ENCODE results near the gene NUP210L. TPM values are rescaled to one million over a fixed set of nuclear protein-coding genes. Genes with fewer than 3 reads are reported as not detected.
"Not testable (repeated sequence)": the region's sequence is repeated elsewhere in the genome, so short reads cannot be mapped to it uniquely, and the experiment has no call there.

Gene NUP210L
- total and polyA plus RNA-seq, 5 donors from 2014 or later, result 0.02 to 0.17 (median 0.10) TPM; not detected in 2

DNA sequence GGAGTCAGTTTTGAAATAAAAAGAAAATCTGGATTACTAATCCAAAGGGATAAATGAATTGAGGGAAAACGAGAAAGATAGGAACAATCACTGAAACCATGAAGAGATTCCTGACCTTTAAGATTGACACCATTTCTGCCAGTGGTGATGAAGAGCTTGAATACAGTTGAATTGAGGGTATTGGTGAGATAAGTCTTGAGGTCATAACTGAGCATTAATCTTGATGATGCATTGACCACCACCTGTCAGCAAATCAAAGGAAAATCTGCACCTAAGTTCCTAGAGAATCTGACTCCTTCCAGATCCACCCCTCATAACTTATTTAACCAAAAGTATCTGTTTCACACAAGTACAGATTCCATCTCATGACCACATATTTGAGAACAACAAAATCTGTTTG is 142.7 kb downstream of the NUP210L start:
- DNase-seq, result no peak
- no peaks in the 10 kb centered on the region for H3K27me3 ChIP-seq (ENCODE audit: control insufficient read depth, insufficient read depth, low read length)
- H3K27ac ChIP-seq (ENCODE audit: insufficient read depth, low read length, poor library complexity, severe bottlenecking), result no peak overlapping the region
- peaks cover 10% of the 10 kb centered on the region for H3K27me3 Mint-ChIP-seq
- no peak for ATAC-seq (ENCODE audit: low read depth in 2 of 2)
- H3K4me1 ChIP-seq (ENCODE audit: control insufficient read depth, insufficient read depth, low read length, poor library complexity, severe bottlenecking), result no peaks in the 10 kb centered on the region
- peaks cover 0 to 4% (median 0%) of the 10 kb centered on the region in 4 donors for H3K4me1 Mint-ChIP-seq
- peaks cover 0 to 1% (median 0%) of the 10 kb centered on the region in 7 donors for H3K9me3 Mint-ChIP-seq
- no peak overlapping the region for H3K27ac Mint-ChIP-seq
- no peak overlapping the region for H3K4me3 ChIP-seq (ENCODE audit: low read depth, low read length)
- no peaks in the 10 kb centered on the region for H3K9me3 ChIP-seq (ENCODE audit: control insufficient read depth in 2 of 2, low read length in 2 of 2)
- H3K36me3 ChIP-seq (ENCODE audit: control insufficient read depth, insufficient read depth, low read length), result no peaks in the 10 kb centered on the region
- H3K36me3 Mint-ChIP-seq, result no peaks in the 10 kb centered on the region
- H3K4me3 Mint-ChIP-seq, result no peak overlapping the region

DNA sequence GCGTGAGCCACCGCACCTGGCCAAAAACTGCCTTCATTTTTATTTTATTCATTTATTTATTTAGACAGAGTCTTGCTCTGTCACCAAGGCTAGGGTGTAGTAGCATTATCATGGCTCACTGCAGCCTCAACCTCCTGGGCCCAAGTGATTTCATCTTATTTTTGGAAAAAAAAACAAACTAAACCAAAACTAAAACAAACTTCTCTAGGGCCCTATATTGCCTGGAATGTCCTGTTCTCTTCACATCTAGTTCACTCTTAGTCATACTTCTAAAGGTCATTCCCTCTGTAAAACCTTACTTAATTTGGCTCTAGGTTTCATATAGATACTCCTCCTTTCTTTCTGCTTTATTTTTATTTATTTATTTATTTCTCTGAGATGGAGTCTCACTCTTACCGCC is 148.7 kb downstream of the NUP210L start:
- H3K9me3 ChIP-seq (ENCODE audit: control insufficient read depth in 2 of 2, low read length in 2 of 2), result no peaks in the 10 kb centered on the region
- Mint-ChIP-seq H3K4me3 (no peak overlapping the region), H3K36me3 (no peaks in the 10 kb centered on the region), H3K9me3 (no peaks in the 10 kb centered on the region), H3K27me3 (peaks cover 5% of the 10 kb centered on the region), H3K4me1 (no peaks in the 10 kb centered on the region), H3K27ac (no peak overlapping the region)
- ATAC-seq (ENCODE audit: low read depth in 2 of 2) (no peak), DNase-seq (no peak)
- no peak overlapping the region for H3K4me3 ChIP-seq (ENCODE audit: low read depth, low read length)
- H3K4me1 ChIP-seq (ENCODE audit: control insufficient read depth, insufficient read depth, low read length, poor library complexity, severe bottlenecking), result no peaks in the 10 kb centered on the region
- no peaks in the 10 kb centered on the region for H3K27me3 ChIP-seq (ENCODE audit: control insufficient read depth, insufficient read depth, low read length)
- no peak overlapping the region for H3K27ac ChIP-seq (ENCODE audit: insufficient read depth, low read length, poor library complexity, severe bottlenecking)
- no peaks in the 10 kb centered on the region for H3K36me3 ChIP-seq (ENCODE audit: control insufficient read depth, insufficient read depth, low read length)

DNA sequence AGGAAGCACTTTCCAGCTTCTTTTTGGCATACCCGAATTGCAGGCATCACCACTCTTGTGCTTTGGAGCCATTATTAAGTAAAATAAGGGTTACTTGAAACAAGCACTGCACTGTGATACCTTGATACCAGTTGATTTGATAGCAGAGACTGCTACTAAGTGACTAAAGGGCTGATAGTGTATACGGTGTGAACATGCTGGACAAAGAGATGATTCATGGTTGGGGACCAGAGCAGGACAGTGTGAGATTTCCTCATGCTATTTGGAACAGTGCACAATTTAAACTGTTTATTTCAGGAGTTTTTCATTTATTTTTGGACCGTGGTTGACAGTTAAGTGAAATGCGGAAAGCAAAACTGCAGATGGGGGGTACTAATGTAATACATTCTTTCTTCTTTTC is 154.5 kb downstream of the NUP210L start:
- peaks cover under 1 to 4% (median 3%) of the 10 kb centered on the region in 4 donors for H3K4me1 Mint-ChIP-seq
- no peak for ATAC-seq (ENCODE audit: low read depth in 2 of 2)

GRCh38 chr1:153996882-153997281 is 158.0 kb downstream of the NUP210L start:
- not testable (repeated sequence) for H3K4me3 ChIP-seq (ENCODE audit: low read depth, low read length); H3K9me3 ChIP-seq (ENCODE audit: control insufficient read depth in 2 of 2, low read length in 2 of 2); H3K27me3 Mint-ChIP-seq; H3K27ac ChIP-seq (ENCODE audit: insufficient read depth, low read length, poor library complexity, severe bottlenecking); H3K27ac Mint-ChIP-seq; H3K9me3 Mint-ChIP-seq; DNase-seq; H3K27me3 ChIP-seq (ENCODE audit: control insufficient read depth, insufficient read depth, low read length); ATAC-seq (ENCODE audit: low read depth in 2 of 2)
- peaks cover 29% of the 10 kb centered on the region for H3K36me3 ChIP-seq (ENCODE audit: control insufficient read depth, insufficient read depth, low read length)
- H3K36me3 Mint-ChIP-seq, result peaks cover 13% of the 10 kb centered on the region
- peaks cover 8 to 31% (median 13%) of the 10 kb centered on the region in 4 donors for H3K4me1 Mint-ChIP-seq
- peak overlapping the region in 1 of 4 donors; percentile 27 for H3K4me3 Mint-ChIP-seq
- H3K4me1 ChIP-seq (ENCODE audit: control insufficient read depth, insufficient read depth, low read length, poor library complexity, severe bottlenecking), result peaks cover 21% of the 10 kb centered on the region

More for the DNA sequence above, 154.5 kb downstream of the NUP210L start:
- Mint-ChIP-seq H3K27me3 (no peaks in the 10 kb centered on the region), H3K9me3 (no peaks in the 10 kb centered on the region), H3K4me3 (no peak overlapping the region), H3K36me3 (peaks cover 4% of the 10 kb centered on the region), H3K27ac (peak overlapping the region in 1 of 3 donors; percentile 11)
- no peaks in the 10 kb centered on the region for H3K27me3 ChIP-seq (ENCODE audit: control insufficient read depth, insufficient read depth, low read length)
- H3K4me1 ChIP-seq (ENCODE audit: control insufficient read depth, insufficient read depth, low read length, poor library complexity, severe bottlenecking), result no peaks in the 10 kb centered on the region
- no peaks in the 10 kb centered on the region for H3K9me3 ChIP-seq (ENCODE audit: control insufficient read depth in 2 of 2, low read length in 2 of 2)
- H3K36me3 ChIP-seq (ENCODE audit: control insufficient read depth, insufficient read depth, low read length), result peaks cover 4% of the 10 kb centered on the region
- no peak overlapping the region for H3K27ac ChIP-seq (ENCODE audit: insufficient read depth, low read length, poor library complexity, severe bottlenecking)
- H3K4me3 ChIP-seq (ENCODE audit: low read depth, low read length), result no peak overlapping the region
- no peak for DNase-seq

- no peaks in the 10 kb centered on the region for H3K9me3 ChIP-seq (ENCODE audit: control insufficient read depth in 2 of 2, low read length in 2 of 2)
- H3K27me3 ChIP-seq (ENCODE audit: control insufficient read depth, insufficient read depth, low read length), result no peaks in the 10 kb centered on the region
- no peak for ATAC-seq (ENCODE audit: low read depth in 2 of 2)
- H3K9me3 Mint-ChIP-seq, result no peaks in the 10 kb centered on the region
- peak overlapping the region in 1 of 4 donors; percentile 83 for H3K4me3 Mint-ChIP-seq
- H3K27ac Mint-ChIP-seq, result no peak overlapping the region
- peaks cover 29% of the 10 kb centered on the region for H3K4me1 ChIP-seq (ENCODE audit: control insufficient read depth, insufficient read depth, low read length, poor library complexity, severe bottlenecking)
- H3K27me3 Mint-ChIP-seq, result no peaks in the 10 kb centered on the region
- no peak for DNase-seq
- H3K4me3 ChIP-seq (ENCODE audit: low read depth, low read length), result no peak overlapping the region
- H3K4me1 Mint-ChIP-seq, result peaks cover 13 to 40% (median 20%) of the 10 kb centered on the region in 4 donors
- peaks cover 22% of the 10 kb centered on the region for H3K36me3 Mint-ChIP-seq
- H3K36me3 ChIP-seq (ENCODE audit: control insufficient read depth, insufficient read depth, low read length), result peaks cover 33% of the 10 kb centered on the region
- H3K27ac ChIP-seq (ENCODE audit: insufficient read depth, low read length, poor library complexity, severe bottlenecking), result no peak overlapping the region
Measured at GRCh38 chr1:153995640-153996039, 159.2 kb downstream of the NUP210L start.

GRCh38 chr1:153995202-153995601 is 159.7 kb downstream of the NUP210L start:
- Mint-ChIP-seq H3K27me3 (peaks cover 4% of the 10 kb centered on the region), H3K4me1 (peaks cover 17 to 44% (median 24%) of the 10 kb centered on the region in 4 donors), H3K9me3 (peaks cover 0 to 1% (median 0%) of the 10 kb centered on the region in 7 donors), H3K36me3 (peaks cover 22% of the 10 kb centered on the region), H3K27ac (peak overlapping the region in 1 of 3 donors; percentile 48), H3K4me3 (peak overlapping the region in 1 of 4 donors; percentile 83)
- Histone ChIP-seq H3K27me3 (ENCODE audit: control insufficient read depth, insufficient read depth, low read length) (no peaks in the 10 kb centered on the region), H3K36me3 (ENCODE audit: control insufficient read depth, insufficient read depth, low read length) (peaks cover 33% of the 10 kb centered on the region), H3K4me3 (ENCODE audit: low read depth, low read length) (no peak overlapping the region), H3K27ac (ENCODE audit: insufficient read depth, low read length, poor library complexity, severe bottlenecking) (no peak overlapping the region), H3K9me3 (ENCODE audit: control insufficient read depth in 2 of 2, low read length in 2 of 2) (no peaks in the 10 kb centered on the region), H3K4me1 (ENCODE audit: control insufficient read depth, insufficient read depth, low read length, poor library complexity, severe bottlenecking) (peaks cover 31% of the 10 kb centered on the region)
- DNase-seq (no peak), ATAC-seq (ENCODE audit: low read depth in 2 of 2) (no peak)

DNA sequence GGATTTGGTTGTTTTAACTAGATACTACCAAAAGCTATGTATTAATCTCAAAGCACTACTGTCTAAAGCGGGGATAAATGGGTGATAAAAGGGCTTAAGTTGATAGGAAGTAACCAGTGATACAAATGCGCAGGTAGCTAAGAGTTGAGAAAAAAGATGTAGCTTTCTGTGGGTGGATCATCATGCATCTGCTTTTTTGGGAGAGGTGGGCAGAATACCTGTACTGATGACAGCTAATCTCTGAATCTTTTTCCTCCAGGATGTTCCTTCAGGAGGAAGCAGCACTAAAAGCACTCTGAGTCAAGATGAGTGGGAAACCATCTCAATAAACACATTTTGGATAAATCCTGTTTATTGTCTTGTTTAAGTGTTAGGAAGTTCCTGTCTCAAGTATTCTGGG is 163.1 kb downstream of the NUP210L start:
- peaks cover 19 to 52% (median 30%) of the 10 kb centered on the region in 4 donors for H3K4me1 Mint-ChIP-seq
- no peak for ATAC-seq (ENCODE audit: low read depth in 2 of 2)

DNA sequence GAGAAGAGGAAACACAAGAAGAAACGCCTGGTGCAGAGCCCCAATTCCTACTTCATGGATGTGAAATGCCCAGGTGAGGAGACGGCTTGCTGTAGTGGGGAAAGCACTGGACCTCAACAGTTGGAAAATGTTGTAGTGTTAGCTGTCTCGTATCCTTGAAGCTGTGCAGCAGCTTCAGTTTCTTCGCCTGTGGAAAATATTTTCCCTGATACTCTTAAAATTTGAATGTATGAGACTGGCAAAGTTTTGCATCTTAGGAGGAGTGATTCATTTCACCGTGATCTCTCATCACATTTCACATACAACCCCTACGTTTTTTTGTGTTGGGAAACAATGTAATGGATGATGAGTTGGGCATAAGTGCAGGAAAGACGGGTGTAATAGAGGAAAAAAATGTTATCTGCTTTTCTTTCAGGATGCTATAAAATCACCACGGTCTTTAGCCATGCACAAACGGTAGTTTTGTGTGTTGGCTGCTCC is 163.7 kb downstream of the NUP210L start:
- ATAC-seq (ENCODE audit: low read depth in 2 of 2) (no peak), DNase-seq (no peak)
- no peaks in the 10 kb centered on the region for H3K9me3 ChIP-seq (ENCODE audit: control insufficient read depth in 2 of 2, low read length in 2 of 2)
- Mint-ChIP-seq H3K27ac (peak overlapping the region; percentile 99 to 100 (median 100)), H3K4me3 (peak overlapping the region; percentile 88 to 98 (median 96)), H3K36me3 (peaks cover 22% of the 10 kb centered on the region), H3K27me3 (peaks cover 9% of the 10 kb centered on the region), H3K9me3 (peaks cover 0 to 2% (median 0%) of the 10 kb centered on the region in 7 donors), H3K4me1 (peaks cover 21 to 57% (median 33%) of the 10 kb centered on the region in 4 donors)
- H3K27me3 ChIP-seq (ENCODE audit: control insufficient read depth, insufficient read depth, low read length), result no peaks in the 10 kb centered on the region
- H3K27ac ChIP-seq (ENCODE audit: insufficient read depth, low read length, poor library complexity, severe bottlenecking), result peak overlapping the region; percentile 95
- peaks cover 40% of the 10 kb centered on the region for H3K4me1 ChIP-seq (ENCODE audit: control insufficient read depth, insufficient read depth, low read length, poor library complexity, severe bottlenecking)
- peak overlapping the region; percentile 100 for H3K4me3 ChIP-seq (ENCODE audit: low read depth, low read length)
- peaks cover 33% of the 10 kb centered on the region for H3K36me3 ChIP-seq (ENCODE audit: control insufficient read depth, insufficient read depth, low read length)

More for the DNA sequence above, 163.1 kb downstream of the NUP210L start:
- Histone ChIP-seq H3K36me3 (ENCODE audit: control insufficient read depth, insufficient read depth, low read length) (peaks cover 33% of the 10 kb centered on the region), H3K27me3 (ENCODE audit: control insufficient read depth, insufficient read depth, low read length) (no peaks in the 10 kb centered on the region), H3K9me3 (ENCODE audit: control insufficient read depth in 2 of 2, low read length in 2 of 2) (no peaks in the 10 kb centered on the region), H3K27ac (ENCODE audit: insufficient read depth, low read length, poor library complexity, severe bottlenecking) (peak overlapping the region; percentile 95), H3K4me3 (ENCODE audit: low read depth, low read length) (peak overlapping the region; percentile 100), H3K4me1 (ENCODE audit: control insufficient read depth, insufficient read depth, low read length, poor library complexity, severe bottlenecking) (peaks cover 36% of the 10 kb centered on the region)
- Mint-ChIP-seq H3K27ac (peak overlapping the region; percentile 99 to 100 (median 100)), H3K36me3 (peaks cover 22% of the 10 kb centered on the region), H3K9me3 (peaks cover 0 to 1% (median 0%) of the 10 kb centered on the region in 7 donors), H3K4me3 (peak overlapping the region; percentile 88 to 98 (median 96)), H3K27me3 (peaks cover 5% of the 10 kb centered on the region)
- no peak for DNase-seq
